Urothelium cell line (cell line): ENCODE measurements around the gene IL22RA2.
A peak's percentile ranks its signal among the peaks of the same experiment; 100 is the strongest.
"Not testable (repeated sequence)": the region's sequence is repeated elsewhere in the genome, so short reads cannot be mapped to it uniquely, and the experiment has no call there.

ENCODE experiments used
- DNase-seq: peaks from one replicate; pipeline ENCODE4 v3.0.0; 2011; ENCODE audit warnings: low spot score, mixed read lengths
- FAIRE-seq: peaks from 2 replicates; lab custom pipeline; 2011; peaks lifted over from hg19 to GRCh38; lab: Jason Lieb, UNC

Gene IL22RA2, protein sequence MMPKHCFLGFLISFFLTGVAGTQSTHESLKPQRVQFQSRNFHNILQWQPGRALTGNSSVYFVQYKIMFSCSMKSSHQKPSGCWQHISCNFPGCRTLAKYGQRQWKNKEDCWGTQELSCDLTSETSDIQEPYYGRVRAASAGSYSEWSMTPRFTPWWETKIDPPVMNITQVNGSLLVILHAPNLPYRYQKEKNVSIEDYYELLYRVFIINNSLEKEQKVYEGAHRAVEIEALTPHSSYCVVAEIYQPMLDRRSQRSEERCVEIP

GRCh38 chr6:137173501-137173900, at the start of gene IL22RA2:
Gene IL22RA2, minus strand, starts transcription at chr6:137173644. Its CDS starts 11,895 bp downstream, at chr6:137161749.
- FAIRE-seq (no peak), DNase-seq (no peak)

DNA sequence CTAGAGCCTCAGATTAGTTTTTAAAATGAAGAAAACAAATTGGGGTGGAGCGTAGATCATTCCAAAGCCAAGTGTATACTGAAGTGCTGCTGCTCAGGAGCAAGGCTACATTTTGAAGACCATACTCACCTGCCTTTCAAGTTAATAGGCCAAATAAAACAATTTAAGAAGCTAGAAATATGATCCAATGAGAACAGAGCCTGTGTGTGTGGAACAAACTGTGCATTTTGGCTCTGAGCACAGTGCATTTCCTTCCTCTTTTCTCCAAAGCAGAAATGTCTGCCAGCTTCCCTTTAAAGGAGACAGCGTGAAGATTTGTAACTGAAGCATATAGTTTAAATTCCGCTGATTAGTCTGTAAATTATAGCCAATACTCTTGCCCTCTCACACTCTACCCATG, 48.9 kb upstream of the IL22RA2 start:
- FAIRE-seq = no peak

DNA sequence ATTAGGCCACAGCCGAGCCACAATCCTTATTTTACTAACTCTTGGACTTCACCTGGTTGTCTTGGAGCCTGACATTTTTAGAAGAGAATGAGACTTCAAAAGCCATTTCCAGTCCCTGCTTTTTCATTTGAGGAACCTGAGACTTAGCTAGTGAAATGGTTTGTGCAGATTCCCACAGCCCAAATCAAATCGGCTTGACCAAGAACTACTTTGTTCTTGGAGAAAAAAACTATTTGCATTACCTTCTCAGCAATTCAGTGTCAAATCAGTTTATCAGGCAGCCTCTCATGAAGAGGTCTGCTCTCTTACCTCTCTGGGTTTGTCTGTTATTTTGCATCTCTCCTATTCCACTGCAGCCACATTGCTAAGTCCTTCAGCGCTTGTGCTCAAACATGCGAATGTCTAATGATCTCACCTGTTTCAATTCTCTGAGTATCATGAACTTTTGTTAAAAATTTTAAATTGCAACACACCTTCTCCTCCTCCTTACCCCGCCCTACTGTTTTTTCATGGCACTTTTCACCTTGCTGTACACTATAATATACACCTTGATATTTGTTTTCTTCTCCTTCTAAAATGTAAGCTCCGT, 46.3 kb upstream of the IL22RA2 start:
- DNase-seq (no peak), FAIRE-seq (no peak)

More for the DNA sequence above, 48.9 kb upstream of the IL22RA2 start:
- DNase-seq = no peak

DNA sequence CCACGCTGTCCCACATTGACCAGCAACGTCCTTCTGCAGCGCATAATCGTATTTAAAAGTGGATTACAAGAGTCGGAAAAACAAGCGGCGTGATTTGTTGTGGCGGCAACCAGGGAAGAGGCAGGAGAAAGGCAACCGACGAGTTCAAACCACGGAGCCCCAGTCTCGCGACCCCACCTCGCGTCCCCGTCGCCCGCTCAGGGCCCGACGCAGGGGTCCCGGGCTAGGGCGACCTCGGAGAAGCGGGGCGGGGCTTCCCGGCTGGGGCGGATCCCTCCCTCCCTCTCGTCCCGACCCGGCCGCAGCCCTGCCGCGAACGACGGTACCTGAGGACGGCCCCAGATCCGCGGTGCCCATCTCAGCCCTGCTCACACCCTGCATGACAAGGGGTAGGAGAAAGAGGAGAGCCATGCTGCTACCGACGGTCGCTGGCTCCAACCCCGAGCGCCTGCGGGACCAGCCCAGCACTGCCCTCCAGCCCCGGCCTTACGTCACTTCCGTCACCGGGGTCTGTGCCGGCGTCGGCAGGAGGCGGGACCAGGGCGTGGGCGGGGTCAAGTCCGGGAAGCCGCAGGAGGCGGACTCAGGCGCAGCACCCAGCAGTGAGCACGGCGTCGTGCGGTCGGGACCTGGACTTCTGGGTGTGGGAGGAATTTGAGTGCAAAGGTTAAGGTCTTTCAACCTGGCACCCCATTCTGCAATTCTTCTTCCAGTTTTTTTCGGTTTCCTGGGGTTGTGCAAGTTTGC, 45.6 kb upstream of the IL22RA2 start, which contains the start of gene IFNGR1:
Gene IFNGR1, minus strand, starts transcription at position 469 of the 747 bp plus-strand sequence. Its CDS starts 58 bp downstream, at position 411.
- FAIRE-seq (no peak), DNase-seq (peak; percentile 97)

DNA sequence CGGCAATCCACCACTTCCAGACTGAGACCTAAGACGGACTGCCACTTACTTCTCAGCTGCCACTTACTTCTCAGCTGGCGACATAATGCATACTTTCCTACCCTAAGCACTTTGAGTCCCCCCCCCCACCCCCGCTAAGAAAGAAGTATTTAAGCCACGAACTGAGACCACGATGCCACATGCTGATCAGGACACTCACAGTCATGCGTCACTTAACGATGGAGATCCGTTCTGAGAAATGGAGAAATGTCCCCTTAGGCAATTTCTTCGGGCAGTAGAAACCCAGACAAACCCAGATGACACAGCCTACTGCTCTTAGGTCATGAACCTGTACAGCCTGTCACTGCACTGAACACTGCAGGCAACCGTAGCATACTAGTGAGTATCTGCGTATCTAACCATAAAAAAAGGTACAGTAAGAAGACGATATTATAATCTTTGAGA, 45.1 kb upstream of the IL22RA2 start:
- peak; percentile 19 for DNase-seq
- FAIRE-seq = no peak

DNA sequence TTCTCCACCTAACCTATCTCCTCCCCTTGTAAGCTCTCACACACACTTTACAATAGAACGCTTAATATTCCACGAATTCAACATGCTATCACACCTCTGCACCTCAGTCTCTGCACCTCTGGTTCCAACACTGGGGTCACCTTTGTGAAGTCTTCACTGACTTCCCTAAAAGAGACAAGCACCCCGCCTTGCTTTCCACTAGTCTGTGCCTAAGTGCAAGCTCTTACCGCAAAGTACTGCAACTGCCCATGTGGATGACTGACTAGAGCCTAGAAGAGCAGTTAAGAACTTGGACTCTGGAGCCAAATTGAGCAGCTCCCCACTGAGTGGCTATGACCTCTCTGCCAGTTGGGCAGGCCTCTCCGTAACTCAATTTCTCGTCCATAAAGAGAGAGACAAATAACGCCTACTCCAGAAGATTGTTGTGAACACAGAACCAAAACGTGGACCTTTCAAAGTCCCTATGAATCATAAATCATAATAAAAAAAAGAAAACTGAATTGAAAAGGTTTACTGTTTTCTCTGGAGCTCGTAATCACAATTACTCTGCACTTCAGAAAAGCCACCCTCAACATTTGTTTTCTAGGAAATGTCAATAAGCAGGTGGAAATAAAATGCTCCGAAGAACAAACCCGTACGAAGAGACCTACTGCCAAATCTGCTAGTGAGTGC, 44.5 kb upstream of the IL22RA2 start:
- DNase-seq (no peak), FAIRE-seq (no peak)

GRCh38 chr6:137216875-137217553, 43.6 kb upstream of the IL22RA2 start:
- no peak for DNase-seq
- no peak for FAIRE-seq

DNA sequence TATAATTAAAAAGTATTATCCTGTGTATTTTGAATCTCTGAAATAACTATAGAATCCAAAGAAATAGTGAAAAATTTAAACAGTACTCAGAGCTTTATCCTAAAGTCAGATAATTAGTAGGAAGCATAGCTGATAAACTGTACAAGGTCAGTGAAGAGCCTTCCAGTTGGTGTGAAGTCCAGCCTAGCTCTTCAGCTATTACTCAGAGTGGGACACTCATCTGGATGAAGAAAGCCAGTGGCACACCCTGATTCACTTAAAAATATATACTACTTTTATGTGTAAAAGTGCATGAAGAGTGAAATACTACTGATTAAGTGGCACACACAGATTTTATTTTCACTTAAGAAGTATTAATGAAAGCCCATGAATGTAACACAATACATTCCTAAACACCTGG, 42.7 kb upstream of the IL22RA2 start:
- no peak for FAIRE-seq
- no peak for DNase-seq

GRCh38 chr6:137215630-137216029, 42.2 kb upstream of the IL22RA2 start:
- FAIRE-seq, DNase-seq: not testable (repeated sequence)

DNA sequence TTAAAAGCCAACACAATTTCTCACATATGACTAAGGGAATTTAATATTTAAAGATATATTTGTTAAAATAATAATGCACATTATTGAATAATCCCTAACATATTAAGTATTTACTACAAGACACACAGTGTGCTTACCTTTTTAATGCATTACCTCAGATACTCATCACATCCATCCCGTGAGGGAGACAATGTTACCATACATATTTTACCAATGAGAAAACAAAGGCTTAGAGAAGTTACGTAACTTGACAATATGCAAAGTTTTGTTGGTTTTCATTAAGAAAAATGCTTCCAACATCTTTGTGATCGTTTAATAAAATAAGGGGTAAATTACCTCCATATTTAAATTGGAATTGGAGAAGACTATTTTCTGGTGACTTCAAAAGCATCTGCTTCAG, 41.5 kb upstream of the IL22RA2 start:
- FAIRE-seq (no peak), DNase-seq (no peak)

DNA sequence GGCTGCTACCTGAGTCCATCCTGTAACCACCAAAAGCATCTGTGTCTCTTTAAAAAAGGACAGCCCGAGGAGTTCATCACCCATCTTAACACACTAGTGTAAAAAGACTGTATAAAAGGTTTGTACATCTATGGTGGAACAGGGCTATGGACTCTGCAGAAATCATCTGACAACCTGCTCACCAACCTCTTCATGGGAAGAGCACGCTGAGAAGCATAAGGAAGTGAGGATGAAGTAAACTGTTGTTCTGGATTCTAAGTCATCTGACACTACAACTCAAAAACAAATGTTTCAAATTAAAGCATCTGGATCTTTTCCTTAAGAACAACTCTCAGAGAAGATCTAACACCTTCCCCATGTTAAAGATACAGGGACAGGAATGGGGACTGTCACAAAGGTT, 40.4 kb upstream of the IL22RA2 start:
- no peak for DNase-seq
- FAIRE-seq = no peak

GRCh38 chr6:137213331-137213740, 39.9 kb upstream of the IL22RA2 start:
- DNase-seq (no peak), FAIRE-seq (no peak)

DNA sequence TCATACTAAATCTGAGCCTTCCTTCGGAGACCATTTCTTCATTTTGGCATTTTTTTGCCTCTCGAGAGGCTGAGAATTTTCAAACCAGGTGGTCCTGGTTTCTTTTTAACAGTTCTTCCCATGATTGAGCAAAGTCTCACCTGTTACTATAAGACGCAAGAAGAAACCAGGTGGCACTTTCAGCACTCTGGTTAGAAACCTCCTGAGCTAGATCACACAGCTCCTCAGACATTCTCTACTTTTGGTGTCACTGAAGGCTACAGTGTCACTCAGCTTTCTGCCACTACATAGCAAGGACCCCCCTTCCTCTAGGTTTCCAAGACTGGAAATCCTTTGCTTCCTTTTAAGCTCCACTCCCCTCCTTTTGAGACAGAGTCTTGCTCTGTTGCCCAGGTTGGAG, 38.5 kb upstream of the IL22RA2 start:
- no peak for FAIRE-seq

GRCh38 chr6:137210903-137211302, 37.5 kb upstream of the IL22RA2 start:
- DNase-seq (no peak), FAIRE-seq (no peak)

More for the DNA sequence above, 38.5 kb upstream of the IL22RA2 start:
- no peak for DNase-seq

DNA sequence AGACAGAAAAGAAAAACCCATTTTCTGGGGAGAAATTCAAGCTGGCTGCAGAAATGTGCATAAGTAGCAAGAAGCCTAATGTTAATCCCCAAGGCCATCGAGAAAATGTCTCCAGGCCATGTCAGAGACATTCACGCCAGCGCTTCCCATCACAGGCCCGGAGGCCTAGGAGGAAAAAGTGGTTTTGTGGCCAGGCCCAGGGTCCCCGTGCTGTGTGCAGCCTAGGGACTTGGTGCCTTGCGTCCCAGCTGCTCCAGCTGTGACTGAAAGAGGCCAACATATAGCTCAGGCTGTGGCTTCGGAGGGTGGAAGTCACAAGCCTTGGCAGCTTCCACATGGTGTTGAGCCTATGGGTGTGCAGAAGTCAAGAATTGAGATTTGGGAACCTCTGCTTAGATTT, 34.8 kb upstream of the IL22RA2 start:
- DNase-seq (no peak), FAIRE-seq (no peak)

- FAIRE-seq, DNase-seq: not testable (repeated sequence)
Observed at GRCh38 chr6:137207457-137207856, 34.0 kb upstream of the IL22RA2 start.

DNA sequence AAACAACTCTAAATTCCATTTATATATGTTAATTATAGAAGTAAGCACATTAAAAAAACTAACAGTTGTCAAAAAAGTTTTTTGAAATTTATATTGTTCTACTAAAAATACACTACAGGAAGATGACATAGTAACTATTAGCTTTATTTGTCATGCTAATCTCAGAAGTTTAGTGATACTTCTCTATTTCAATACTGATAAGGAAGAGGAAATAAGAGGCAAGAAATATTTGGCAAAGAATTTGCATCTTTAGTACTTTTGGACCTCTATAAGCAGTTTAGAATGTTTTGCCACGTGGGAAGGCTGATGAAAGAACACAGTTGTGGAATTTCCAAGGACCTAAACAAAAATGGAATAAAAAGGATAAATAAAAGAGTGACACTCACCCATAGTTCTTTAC, 33.1 kb upstream of the IL22RA2 start:
- no peak for FAIRE-seq
- no peak for DNase-seq

DNA sequence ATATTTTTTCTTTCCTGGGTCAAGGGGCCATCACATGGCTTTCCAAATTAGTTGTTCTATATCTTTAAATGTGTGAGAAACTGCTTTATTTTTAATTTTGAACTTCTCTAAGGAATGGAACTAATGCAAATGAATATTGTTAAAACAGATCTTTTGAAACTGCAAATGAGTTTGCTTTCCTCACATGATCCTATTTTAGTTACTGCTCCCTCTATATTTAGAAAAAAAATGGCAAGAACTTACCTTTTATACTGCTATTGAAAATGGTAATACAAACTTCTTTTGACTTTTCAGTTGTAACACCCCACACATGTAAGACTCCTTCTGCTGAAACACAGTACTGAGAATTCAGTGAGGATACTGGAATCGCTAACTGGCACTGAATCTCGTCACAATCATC, 29.8 kb upstream of the IL22RA2 start:
- no peak for DNase-seq
- no peak for FAIRE-seq

- FAIRE-seq (no peak), DNase-seq (no peak)
Observed at GRCh38 chr6:137202078-137202477, 28.6 kb upstream of the IL22RA2 start.

DNA sequence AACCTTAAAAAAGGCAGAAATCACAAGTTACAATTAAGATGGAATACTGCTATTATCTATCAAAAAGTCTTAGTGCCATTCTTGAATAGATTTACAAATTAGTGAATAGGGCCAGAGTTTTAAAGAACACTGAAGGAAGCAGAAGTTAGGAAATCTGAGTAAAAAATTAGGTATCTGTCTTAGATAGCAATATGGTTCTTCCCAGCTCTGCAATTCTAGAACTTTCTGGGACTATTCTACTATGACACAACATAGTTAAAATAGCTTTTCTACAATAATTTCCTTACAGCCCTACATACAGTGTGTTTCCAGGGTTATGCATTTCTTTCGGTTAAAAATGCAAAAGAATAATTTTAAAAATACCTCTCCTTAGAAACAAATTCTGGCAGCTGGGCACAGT, 27.6 kb upstream of the IL22RA2 start:
- FAIRE-seq (no peak), DNase-seq (no peak)

- FAIRE-seq = no peak
- DNase-seq = no peak
Observed at GRCh38 chr6:137200288-137200687, 26.8 kb upstream of the IL22RA2 start.
